HFFc6 (cell line): ENCODE results near the gene SRRM5. TPM values are rescaled to one million over a fixed set of nuclear protein-coding genes. Genes with fewer than 3 reads are reported as not detected.
A peak's percentile ranks its signal among the peaks of the same experiment; 100 is the strongest.

Source experiments
- DNase-seq: peaks from one replicate; pipeline ENCODE4 v3.0.0-alpha.2; 2018
- H3K27ac Mint-ChIP-seq: 2 replicates; pipeline ENCODE4 v1.8.0; 2020; ENCODE audit warnings: mild to moderate bottlenecking, mixed read lengths
- H3K27me3 Mint-ChIP-seq: 2 replicates; pipeline ENCODE4 v1.8.0; 2021; ENCODE audit warnings: mild to moderate bottlenecking, moderate library complexity, mixed read lengths; ENCODE audit not compliant: insufficient read depth
- H3K36me3 Mint-ChIP-seq: 2 replicates; pipeline ENCODE4 v1.8.0; 2021; ENCODE audit warnings: low read depth, mixed read lengths
- H3K4me1 Mint-ChIP-seq: 2 replicates; pipeline ENCODE4 v1.8.0; 2020; ENCODE audit warnings: low read depth, mixed read lengths
- H3K4me3 Mint-ChIP-seq: 2 replicates; pipeline ENCODE4 v1.8.0; 2020; ENCODE audit warnings: mild to moderate bottlenecking, moderate library complexity, mixed read lengths
- H3K9me3 Mint-ChIP-seq: 2 replicates; pipeline ENCODE4 v1.8.0; 2020; ENCODE audit warnings: mild to moderate bottlenecking, mixed read lengths
- total RNA-seq, 6 experiments: library from RNA; stranded (reverse); fragmentation: NEBNext Ultra II Directional; extraction: Animal tissue kit (Norgen Biotek cat#: 25700); gene quantifications; 2 replicates in 1 of 6; 3 replicates in 5 of 6; pipeline ENCODE4 v1.2.3, GENCODE V29; 2021
- TF ChIP-seq, protein P1 (sequence below): fragments of 200-600 bp; sonication (generic); IDR thresholded peaks from 2 replicates; pipeline ENCODE4 v1.5.0; 2021; ENCODE audit warnings: antibody characterized with exemption, mild to moderate bottlenecking

Gene SRRM5
- total RNA-seq, 6 experiments from 2014 or later = 0.11 to 0.31 (median 0.21) TPM; not detected in 1

GRCh38 chr19:43569657-43570056 lies 42.2 kb upstream of the SRRM5 start:
- TF ChIP-seq, protein P1, sequence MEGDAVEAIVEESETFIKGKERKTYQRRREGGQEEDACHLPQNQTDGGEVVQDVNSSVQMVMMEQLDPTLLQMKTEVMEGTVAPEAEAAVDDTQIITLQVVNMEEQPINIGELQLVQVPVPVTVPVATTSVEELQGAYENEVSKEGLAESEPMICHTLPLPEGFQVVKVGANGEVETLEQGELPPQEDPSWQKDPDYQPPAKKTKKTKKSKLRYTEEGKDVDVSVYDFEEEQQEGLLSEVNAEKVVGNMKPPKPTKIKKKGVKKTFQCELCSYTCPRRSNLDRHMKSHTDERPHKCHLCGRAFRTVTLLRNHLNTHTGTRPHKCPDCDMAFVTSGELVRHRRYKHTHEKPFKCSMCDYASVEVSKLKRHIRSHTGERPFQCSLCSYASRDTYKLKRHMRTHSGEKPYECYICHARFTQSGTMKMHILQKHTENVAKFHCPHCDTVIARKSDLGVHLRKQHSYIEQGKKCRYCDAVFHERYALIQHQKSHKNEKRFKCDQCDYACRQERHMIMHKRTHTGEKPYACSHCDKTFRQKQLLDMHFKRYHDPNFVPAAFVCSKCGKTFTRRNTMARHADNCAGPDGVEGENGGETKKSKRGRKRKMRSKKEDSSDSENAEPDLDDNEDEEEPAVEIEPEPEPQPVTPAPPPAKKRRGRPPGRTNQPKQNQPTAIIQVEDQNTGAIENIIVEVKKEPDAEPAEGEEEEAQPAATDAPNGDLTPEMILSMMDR = no peak
- Mint-ChIP-seq H3K27ac (peak overlapping the region; percentile 1; the same call in 1 of the 2 replicates), H3K4me1 (peaks cover 27% of the 10 kb centered on the region), H3K27me3 (no peaks in the 10 kb centered on the region), H3K4me3 (no peak overlapping the region), H3K9me3 (no peaks in the 10 kb centered on the region), H3K36me3 (0 out of 2 replicates have a peak, but pooled peaks cover 4% of the 10 kb centered on the region)
- no peak for DNase-seq

DNA sequence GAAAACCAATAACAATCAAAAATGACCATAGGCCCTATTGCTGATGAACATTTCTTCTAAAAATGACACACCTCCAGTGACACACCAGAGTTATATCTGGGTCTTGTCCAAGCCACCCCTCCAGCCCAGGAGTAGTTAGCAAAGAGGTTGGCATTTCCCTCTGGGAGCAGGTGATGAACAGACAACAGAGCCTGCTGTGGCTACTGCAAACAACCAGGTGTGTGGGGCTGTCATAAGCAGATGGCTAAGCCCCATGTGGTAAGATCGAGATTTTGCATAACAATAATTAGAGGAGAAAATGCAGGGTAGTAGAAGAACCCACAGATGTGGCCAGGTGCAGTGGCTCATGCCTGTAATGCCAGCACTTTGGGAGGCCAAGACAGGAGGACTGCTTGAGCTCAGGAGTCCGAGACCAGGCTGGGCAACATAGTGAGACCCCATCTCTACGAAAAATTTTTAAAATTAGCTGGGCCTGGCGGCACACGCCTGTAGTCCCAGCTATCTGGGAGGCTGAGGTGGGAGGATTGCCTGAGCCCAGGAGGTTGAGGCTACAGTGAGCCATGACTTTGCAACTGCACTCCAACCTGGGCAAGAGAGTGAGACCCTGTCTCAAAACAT lies 41.6 kb upstream of the SRRM5 start:
- Mint-ChIP-seq H3K27ac (peak overlapping the region; percentile 1; the same call in 1 of the 2 replicates), H3K36me3 (no peaks in the 10 kb centered on the region), H3K9me3 (no peaks in the 10 kb centered on the region), H3K4me3 (no peak overlapping the region), H3K27me3 (peaks cover 3% of the 10 kb centered on the region), H3K4me1 (peaks cover 33% of the 10 kb centered on the region)
- TF ChIP-seq, protein P1 = no peak
- DNase-seq = no peak

DNA sequence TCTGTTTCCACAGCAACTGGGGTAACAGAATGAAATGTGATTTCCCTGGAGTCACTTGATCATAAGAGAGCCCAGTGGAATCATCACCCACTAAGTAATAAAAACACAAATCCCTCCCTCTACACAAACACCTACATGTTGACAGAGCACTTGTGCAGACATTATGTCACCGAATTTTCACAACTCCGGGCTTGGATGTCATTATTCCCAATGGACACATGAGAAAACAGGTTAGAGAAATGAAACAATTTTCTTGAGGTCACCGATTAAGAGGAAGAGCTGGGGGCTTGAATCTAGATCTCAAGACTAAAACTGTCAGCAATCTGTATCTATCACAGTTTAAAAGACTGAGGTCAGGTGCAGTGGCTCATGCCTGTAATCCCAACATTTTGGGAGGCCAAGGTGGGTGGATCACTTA lies 39.7 kb upstream of the SRRM5 start:
- peaks cover 33% of the 10 kb centered on the region for H3K4me1 Mint-ChIP-seq
- no peak overlapping the region for H3K4me3 Mint-ChIP-seq
- H3K27ac Mint-ChIP-seq = no peak overlapping the region; the same call in 1 of the 2 replicates
- peaks cover 5% of the 10 kb centered on the region for H3K27me3 Mint-ChIP-seq
- no peak for DNase-seq
- no peaks in the 10 kb centered on the region for H3K36me3 Mint-ChIP-seq
- no peaks in the 10 kb centered on the region for H3K9me3 Mint-ChIP-seq
- TF ChIP-seq, protein P1 = no peak

GRCh38 chr19:43574424-43575155 lies 37.3 kb upstream of the SRRM5 start:
- DNase-seq = no peak
- Mint-ChIP-seq H3K36me3 (no peaks in the 10 kb centered on the region), H3K4me1 (peaks cover 33% of the 10 kb centered on the region), H3K27ac (peak overlapping the region; percentile 96), H3K27me3 (peaks cover 7% of the 10 kb centered on the region), H3K4me3 (peak overlapping the region; percentile 100), H3K9me3 (no peaks in the 10 kb centered on the region)
- TF ChIP-seq, protein P1 = no peak

GRCh38 chr19:43575156-43575950 lies 36.5 kb upstream of the SRRM5 start, which contains the start of the genes PINLYP and XRCC1:
PINLYP (plus strand) TSS chr19:43575801; CDS start chr19:43577192, 1,391 bp downstream.
XRCC1 (minus strand) TSS chr19:43575527; CDS start chr19:43575458, 69 bp downstream.
- peak; percentile 98 for DNase-seq
- H3K27me3 Mint-ChIP-seq = peaks cover 7% of the 10 kb centered on the region
- H3K9me3 Mint-ChIP-seq = no peaks in the 10 kb centered on the region
- peak within 1 kb of the TSS; percentile 100 for H3K4me3 Mint-ChIP-seq
- TF ChIP-seq, protein P1 = no peak; the same call in 1 of the 2 replicates
- peaks cover 27% of the 10 kb centered on the region for H3K4me1 Mint-ChIP-seq
- no peaks in the 10 kb centered on the region for H3K36me3 Mint-ChIP-seq
- peak within 1 kb of the TSS; percentile 96 for H3K27ac Mint-ChIP-seq
